Transverse colon (tissue), 4 donors: ENCODE data around the gene ANKRD61.

Experiments
- CTCF ChIP-seq, 5 experiments: fragments of 200-600 bp in 3 of 5; fragments of 450-650 bp in 2 of 5; sonication (generic) in 3 of 5; IDR thresholded peaks; 1 replicate in 2 of 5; 2 replicates in 3 of 5; pipeline ENCODE4 v1.5.1; 2016 to 2017; ENCODE audit warnings: antibody characterized with exemption in 5 of 5, inconsistent platforms in 3 of 5, mild to moderate bottlenecking in 2 of 5, moderate library complexity in 1 of 5
- EP300 ChIP-seq: sonication (generic); formaldehyde crosslinking; IDR thresholded peaks from one replicate; pipeline ENCODE4 v1.6.1; 2017; ENCODE audit warnings: antibody characterized with exemption, low read depth
- POLR2A ChIP-seq: fragments of 450-650 bp; IDR thresholded peaks from one replicate; pipeline ENCODE4 v1.6.1; 2016; ENCODE audit warnings: antibody characterized with exemption, mild to moderate bottlenecking, moderate library complexity
- POLR2AphosphoS5 ChIP-seq, 3 donors: sonication (generic); formaldehyde crosslinking; IDR thresholded peaks; one replicate each; pipeline ENCODE4 v1.6.1; 2016; ENCODE audit warnings: antibody characterized with exemption in 3 of 3

GRCh38 chr7:6049780-6050179 lies 18.6 kb downstream of the ANKRD61 start:
- TF ChIP-seq CTCF (IDR thresholded peaks at IDR 0.05): no peak
- TF ChIP-seq POLR2A: no peak
- TF ChIP-seq EP300: no peak
- TF ChIP-seq POLR2AphosphoS5 (IDR thresholded peaks at IDR 0.05): no peak
